Globus pallidus (tissue), 1 donor: ENCODE results near the gene PDXK.

Experiments used
- DNase-seq: peaks from one replicate; pipeline ENCODE4 v3.0.0-alpha.2; 2015; ENCODE audit warnings: low spot score

Gene PDXK

GRCh38 chr21:43741423-43742096 lies 22.6 kb downstream of the PDXK start:
- no peak for DNase-seq

GRCh38 chr21:43743947-43744346 lies 25.0 kb downstream of the PDXK start:
- DNase-seq = no peak

- DNase-seq = no peak
Measured at GRCh38 chr21:43744725-43745124, 25.8 kb downstream of the PDXK start.

- no peak for DNase-seq
Measured at GRCh38 chr21:43745772-43746517, 27.0 kb downstream of the PDXK start.

- no peak for DNase-seq
Measured at GRCh38 chr21:43748622-43749021, 29.7 kb downstream of the PDXK start.

- DNase-seq = no peak
Measured at GRCh38 chr21:43749651-43750262, 30.8 kb downstream of the PDXK start.

GRCh38 chr21:43750339-43751033 lies 31.6 kb downstream of the PDXK start:
- DNase-seq = no peak

- DNase-seq = no peak
Measured at GRCh38 chr21:43751955-43752591, 33.1 kb downstream of the PDXK start.

GRCh38 chr21:43752758-43753438 lies 34.0 kb downstream of the PDXK start:
- no peak for DNase-seq

- no peak for DNase-seq
Measured at GRCh38 chr21:43753439-43753799, 34.5 kb downstream of the PDXK start.

- DNase-seq = no peak
Measured at GRCh38 chr21:43754948-43755781, 36.2 kb downstream of the PDXK start.

- no peak for DNase-seq
Measured at GRCh38 chr21:43755820-43756594, 37.1 kb downstream of the PDXK start.

GRCh38 chr21:43757601-43758000 lies 38.7 kb downstream of the PDXK start:
- no peak for DNase-seq

GRCh38 chr21:43758111-43758641 lies 39.2 kb downstream of the PDXK start:
- DNase-seq = no peak

GRCh38 chr21:43758811-43759210 lies 39.9 kb downstream of the PDXK start:
- DNase-seq = no peak

GRCh38 chr21:43759651-43760050 lies 40.7 kb downstream of the PDXK start:
- DNase-seq = no peak

GRCh38 chr21:43760391-43760958 lies 41.5 kb downstream of the PDXK start:
- DNase-seq = no peak

- DNase-seq = no peak
Measured at GRCh38 chr21:43761886-43762285, 43.0 kb downstream of the PDXK start.
